Motor neuron (in vitro differentiated cells): Measurements from ENCODE around the gene SPRR2E. TPM values are rescaled to one million over a fixed set of nuclear protein-coding genes. Genes with fewer than 3 reads are reported as not detected.
A peak's percentile ranks its signal among the peaks of the same experiment; 100 is the strongest.
"Not testable (repeated sequence)": the region's sequence is repeated elsewhere in the genome, so short reads cannot be mapped to it uniquely, and the experiment has no call there.

Experiments
- ATAC-seq, 8 experiments: fragments of 200-7000 bp; cut with Tn5 transposase; replicated peaks in 6 of 8; 2 replicates each; pipeline ENCODE4 v1.8.0; 2021; ENCODE audit warnings: mild to moderate bottlenecking in 8 of 8, moderate library complexity in 8 of 8
- H3K27ac ChIP-seq, 2 donors: fragments of 250-450 bp; sonication (Bioruptor Pico); 2 replicates each; pipeline ENCODE4 v1.9.0; 2021; ENCODE audit warnings: antibody characterized with exemption in 2 of 2, mild to moderate bottlenecking in 2 of 2, moderate library complexity in 1 of 2
- H3K4me1 ChIP-seq, 2 donors: fragments of 250-450 bp; sonication (Bioruptor Pico); replicated peaks in 1 of 2; 2 replicates each; pipeline ENCODE4 v1.6.1; 2021; ENCODE audit warnings: antibody characterized with exemption in 2 of 2, mild to moderate bottlenecking in 2 of 2, moderate library complexity in 1 of 2
- H3K4me3 ChIP-seq, 5 donors: fragments of 250-450 bp; sonication (Bioruptor Pico); 2 replicates each; pipeline ENCODE4 v1.9.0; 2021; ENCODE audit warnings: antibody characterized with exemption in 5 of 5, mild to moderate bottlenecking in 5 of 5, moderate library complexity in 4 of 5
- WGBS, 10 experiments: fragments of 450-650 bp; shearing (Covaris generic); methylation state at CpG; one replicate each; pipeline ENCODE4 v1.0.0; 2022; 5-methylcytosine and 5-hydroxymethylcytosine counted together
- in situ Hi-C, 9 experiments: fragments of 400-800 bp; cut with MboI; loops; one replicate each; pipeline ENCODE4 v1.15.0; 2021; ENCODE audit warnings: low sequenced_read_pairs in 9 of 9, low pct_unique_long_range_greater_than_20kb in 2 of 9; ENCODE audit not compliant: unreplicated experiment in 9 of 9
- total RNA-seq, 8 experiments: library from RNA; unstranded; fragments of 300-600 nt; gene quantifications; 2 replicates each; pipeline versions ENCODE4 v1.2.3 to v1.2.4, GENCODE V29; 2022

Gene SPRR2E
- total RNA-seq: under 1 TPM in 1 of 8 experiments, not detected in 7; 0.54 TPM

DNA sequence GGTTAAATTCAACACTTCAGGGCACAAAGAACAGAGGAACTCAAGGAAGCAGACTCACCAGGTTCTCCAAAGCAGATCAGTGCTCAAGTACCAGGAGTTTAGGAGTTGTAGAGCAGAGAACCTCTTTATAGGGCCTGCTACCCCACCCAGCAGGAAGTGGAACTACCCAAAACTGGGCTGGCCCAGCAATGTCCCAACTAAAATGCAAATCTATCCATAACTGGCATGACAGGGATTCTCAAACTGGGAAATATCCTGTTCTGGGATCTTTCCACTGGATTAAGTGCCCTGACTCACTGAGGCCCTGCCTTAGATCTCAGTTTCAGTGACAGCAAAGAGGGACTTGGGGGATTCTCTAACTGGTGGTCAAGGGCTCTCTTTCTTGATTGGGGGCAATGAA, at the start of gene SPRR2E:
Gene SPRR2E (minus strand): TSS at position 101 of the 400 bp plus-strand sequence. CDS start 775 bp downstream, outside the sequence.
- in situ Hi-C loops: no loop called here
- Histone ChIP-seq H3K27ac (no peak within 1 kb of the TSS), H3K4me3 (no peak within 1 kb of the TSS), H3K4me1 (no peaks in the 10 kb centered on the region)
- peak in 2 of 8 experiments; percentile 33 to 49 for ATAC-seq

DNA sequence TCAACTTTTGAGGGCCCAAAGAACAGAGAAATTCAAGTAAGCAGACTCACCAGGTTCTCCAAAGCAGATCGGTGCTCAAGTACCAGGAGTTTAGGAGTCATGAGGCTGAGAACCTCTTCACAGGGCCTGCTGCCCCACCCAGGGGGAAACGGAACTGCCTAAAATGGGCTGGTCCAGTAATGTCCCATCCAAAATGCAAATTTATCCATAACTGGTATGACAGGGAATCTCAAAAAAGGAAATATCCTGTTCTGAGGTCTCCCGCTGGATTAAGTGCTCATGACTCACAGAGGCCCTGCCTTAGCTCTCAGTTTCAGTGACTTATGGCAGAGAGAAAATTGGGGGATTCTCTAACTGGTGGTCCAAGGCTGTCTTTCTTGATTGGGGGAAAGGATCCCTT, 47.1 kb upstream of the SPRR2E start:
- Histone ChIP-seq H3K27ac (no peak overlapping the region), H3K4me3 (no peak overlapping the region), H3K4me1 (no peaks in the 10 kb centered on the region)
- 29 to 82% (median 61%) methylated on average over 1 to 3 of the region's 3 CpGs; no CpG with 5 or more reads in 4 of the 10 experiments for WGBS, 10 experiments
- in situ Hi-C loops: no loop called here
- peak in 2 of 8 experiments; percentile 41 to 58 for ATAC-seq

- H3K27ac ChIP-seq: no peak overlapping the region
- H3K4me3 ChIP-seq: no peak overlapping the region
- no peaks in the 10 kb centered on the region for H3K4me1 ChIP-seq
- 0 to 100% (median 50%) methylated on average over 1 to 3 of the region's 3 CpGs; no CpG with 5 or more reads in 1 of the 10 experiments for WGBS, 10 experiments
- no peak for ATAC-seq
- in situ Hi-C loops: no loop called here
Observed at GRCh38 chr1:153140484-153140883, 46.2 kb upstream of the SPRR2E start.

GRCh38 chr1:153133743-153134142, 39.4 kb upstream of the SPRR2E start:
- Histone ChIP-seq H3K4me1 (no peaks in the 10 kb centered on the region), H3K4me3 (no peak overlapping the region), H3K27ac (no peak overlapping the region)
- no peak for ATAC-seq
- WGBS, 10 experiments: 0 to 57% (median 36%) methylated on average over 1 to 2 of the region's 2 CpGs; no CpG with 5 or more reads in 4 of the 10 experiments
- in situ Hi-C loops: no loop called here

DNA sequence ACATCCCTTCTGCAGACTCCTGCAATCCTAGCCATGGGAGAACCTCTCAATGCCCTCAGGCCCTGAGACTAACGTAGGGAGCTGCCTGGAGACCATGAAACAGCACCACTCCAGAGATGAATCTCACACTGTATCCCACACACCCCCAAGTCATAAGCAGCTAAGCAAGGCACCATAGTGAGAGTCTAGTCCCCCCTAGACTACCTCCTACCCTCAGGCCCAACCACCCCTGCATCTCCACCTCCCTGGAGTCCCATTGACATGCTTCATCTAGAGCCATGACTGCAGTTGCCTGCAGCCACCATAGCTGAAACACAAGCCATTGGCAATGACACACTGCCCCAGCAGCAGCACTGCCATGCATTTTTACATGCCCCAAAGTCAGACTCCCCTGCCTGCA, 38.9 kb upstream of the SPRR2E start:
- no peaks in the 10 kb centered on the region for H3K4me1 ChIP-seq
- no peak for ATAC-seq
- WGBS, 10 experiments: 92% methylated on average over 1 of the region's 1 CpG; no CpG with 5 or more reads in 9 of the 10 experiments
- H3K4me3 ChIP-seq: no peak overlapping the region
- in situ Hi-C loops: no loop called here
- no peak overlapping the region for H3K27ac ChIP-seq

- ATAC-seq, H3K27ac ChIP-seq, H3K4me1 ChIP-seq, H3K4me3 ChIP-seq, in situ Hi-C loops: not testable (repeated sequence)
- 20 to 100% (median 67%) methylated on average over 1 to 4 of the region's 4 CpGs for WGBS, 10 experiments
Observed at GRCh38 chr1:153128688-153129087, 34.4 kb upstream of the SPRR2E start.

- 8 to 90% (median 63%) methylated on average over 1 to 2 of the region's 2 CpGs; no CpG with 5 or more reads in 2 of the 10 experiments for WGBS, 10 experiments
- ATAC-seq: no peak
- in situ Hi-C loops: no loop called here
- Histone ChIP-seq H3K4me1 (no peaks in the 10 kb centered on the region), H3K4me3 (no peak overlapping the region), H3K27ac (no peak overlapping the region)
Observed at GRCh38 chr1:153127296-153127695, 33.0 kb upstream of the SPRR2E start.

- ATAC-seq: no peak
- no peak overlapping the region for H3K4me3 ChIP-seq
- no peak overlapping the region for H3K27ac ChIP-seq
- no peaks in the 10 kb centered on the region for H3K4me1 ChIP-seq
- 10 to 100% (median 67%) methylated on average over 1 of the region's 1 CpG; no CpG with 5 or more reads in 1 of the 10 experiments for WGBS, 10 experiments
- in situ Hi-C loops: no loop called here
Observed at GRCh38 chr1:153125536-153125935, 31.2 kb upstream of the SPRR2E start.

DNA sequence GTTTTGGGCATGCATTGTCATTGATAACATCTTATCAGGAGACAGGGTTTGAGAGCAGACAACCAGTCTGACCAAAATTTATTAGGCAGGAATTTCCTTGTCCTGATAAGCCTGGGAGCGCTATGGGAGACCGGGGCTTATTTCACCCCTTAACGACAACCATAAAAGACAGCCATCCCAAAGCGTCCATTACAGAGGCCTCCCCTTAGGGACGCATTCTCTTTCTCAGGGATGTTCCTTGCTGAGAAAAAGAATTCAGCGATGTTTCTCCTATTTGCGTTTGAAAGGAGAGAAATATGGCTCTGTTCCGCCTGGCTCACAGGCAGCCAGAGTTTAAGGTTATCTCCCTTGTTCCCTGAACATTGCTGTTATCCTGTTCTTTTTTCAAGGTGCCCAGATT, 29.5 kb upstream of the SPRR2E start:
- H3K27ac ChIP-seq, in situ Hi-C loops, H3K4me3 ChIP-seq, H3K4me1 ChIP-seq, ATAC-seq: not testable (repeated sequence)
- 27 to 73% (median 52%) methylated on average over 3 to 7 of the region's 8 CpGs; no CpG with 5 or more reads in 3 of the 10 experiments for WGBS, 10 experiments

GRCh38 chr1:153122831-153123421, 28.6 kb upstream of the SPRR2E start:
- in situ Hi-C loops: no loop called here
- Histone ChIP-seq H3K4me1 (no peaks in the 10 kb centered on the region), H3K27ac (no peak overlapping the region), H3K4me3 (no peak overlapping the region)
- peak in 2 of 8 experiments; percentile 90 to 100 for ATAC-seq
- 8 to 67% (median 43%) methylated on average over 1 to 3 of the region's 3 CpGs; no CpG with 5 or more reads in 2 of the 10 experiments for whole genome bisulfite sequencing, 10 experiments

- in situ Hi-C loops: no loop called here
- Histone ChIP-seq H3K4me1 (no peaks in the 10 kb centered on the region), H3K27ac (no peak overlapping the region), H3K4me3 (no peak overlapping the region)
- no peak for ATAC-seq
Observed at GRCh38 chr1:153120945-153121344, 26.6 kb upstream of the SPRR2E start.

DNA sequence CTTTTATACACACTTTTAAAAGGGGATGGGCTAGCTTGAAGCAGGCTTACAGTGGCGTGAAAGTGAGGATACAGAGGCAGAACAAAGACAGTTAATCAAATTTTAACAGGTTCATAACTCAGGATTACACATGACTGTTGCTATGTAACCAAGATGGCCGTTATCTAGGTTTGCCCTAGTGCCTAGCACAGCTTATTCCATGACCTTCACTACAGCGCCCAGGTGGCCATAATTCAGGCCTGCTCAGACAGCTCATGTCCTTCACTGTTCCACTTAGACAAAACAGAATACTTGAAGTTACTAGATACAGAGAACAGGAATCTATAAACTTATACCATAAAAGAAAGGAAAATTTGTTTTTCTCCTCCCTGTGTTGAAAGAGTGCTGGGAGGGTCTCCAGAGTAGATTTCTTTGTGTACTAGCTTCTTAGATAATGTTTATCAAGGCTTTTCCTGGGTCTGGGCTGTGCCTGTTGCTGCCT, 25.2 kb upstream of the SPRR2E start:
- ATAC-seq: no peak
- 0 to 80% (median 42%) methylated on average over 1 to 3 of the region's 3 CpGs; no CpG with 5 or more reads in 2 of the 10 experiments for WGBS, 10 experiments
- Histone ChIP-seq H3K4me3 (no peak overlapping the region), H3K27ac (no peak overlapping the region), H3K4me1 (no peaks in the 10 kb centered on the region)
- in situ Hi-C loops: no loop called here

DNA sequence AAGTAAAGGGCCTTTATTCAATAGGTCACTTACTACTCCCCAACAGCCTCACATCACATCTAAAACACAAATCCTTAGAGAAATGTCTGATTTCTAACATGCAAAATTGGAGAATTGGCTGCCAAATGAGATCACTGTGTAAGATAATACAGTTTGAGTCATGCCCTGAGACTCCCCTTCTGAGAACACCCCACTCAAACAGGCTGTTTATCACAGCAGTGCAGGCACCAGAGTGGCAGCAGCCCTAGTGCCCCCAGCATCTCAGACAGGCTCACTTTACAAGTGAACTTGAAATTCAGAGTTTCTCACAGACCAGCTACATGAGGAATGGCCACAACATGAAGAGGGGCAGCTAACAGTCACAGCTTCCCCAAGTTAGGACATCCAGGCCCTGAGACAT, 20.9 kb upstream of the SPRR2E start:
- ATAC-seq: peak in 1 of 8 experiments; percentile 60
- H3K27ac ChIP-seq, H3K4me1 ChIP-seq, in situ Hi-C loops, H3K4me3 ChIP-seq: not testable (repeated sequence)

GRCh38 chr1:153113416-153113815, 19.1 kb upstream of the SPRR2E start, which contains the start of gene SPRR2F:
TSS of gene SPRR2F (minus strand) at chr1:153113516. CDS start at chr1:153112733, 783 bp downstream.
- no peak for ATAC-seq
- H3K4me1 ChIP-seq: no peaks in the 10 kb centered on the region
- no peak within 1 kb of the TSS for H3K27ac ChIP-seq
- WGBS, 10 experiments: 47 to 80% (median 60%) methylated on average over 2 to 3 of the region's 3 CpGs; no CpG with 5 or more reads in 3 of the 10 experiments
- no peak within 1 kb of the TSS for H3K4me3 ChIP-seq
- in situ Hi-C loops: no loop called here
